RWPE1 (cell line): ENCODE data around the gene TNFSF11.

Experiments used
- CTCF ChIA-PET: fragments of 350-600 bp; sonication (Branson Sonifier 250); formaldehyde crosslinking; extraction: SDS; loops from one replicate; lab custom pipeline; 2021; lab: Yijun Ruan, JAX
- POLR2A ChIA-PET: fragments of 400-600 bp; formaldehyde crosslinking; extraction: SDS; loops from one replicate; lab custom pipeline; 2020; ENCODE audit warnings: antibody characterized with exemption; ENCODE audit not compliant: low non-redundant PET; lab: Yijun Ruan, JAX
- DNase-seq: peaks from one replicate; pipeline ENCODE4 v3.0.0; 2012; ENCODE audit warnings: low spot score
- H3K27ac ChIP-seq: fragments of 450-650 bp; 2 replicates; pipeline ENCODE4 v1.5.1; 2017
- CTCF ChIP-seq: fragments of 450-650 bp; conservative IDR thresholded peaks from 2 replicates; pipeline ENCODE4 v1.5.1; 2017; ENCODE audit warnings: low read depth, mild to moderate bottlenecking

TNFSF11 gene

GRCh38 chr13:42574435-42575311 is 721 bp downstream of the TNFSF11 start:
- no peak for DNase-seq
- POLR2A ChIA-PET, result no interaction called here
- H3K27ac ChIP-seq, result no peak overlapping the region
- CTCF ChIA-PET, result no interaction called here
- TF ChIP-seq CTCF, result no peak

- TF ChIP-seq CTCF, result no peak
- no peak for DNase-seq
- H3K27ac ChIP-seq, result no peak overlapping the region
- ChIA-PET POLR2A (no interaction called here), CTCF (no interaction called here)
Measured at GRCh38 chr13:42575938-42576337, 2.0 kb downstream of the TNFSF11 start.

DNA sequence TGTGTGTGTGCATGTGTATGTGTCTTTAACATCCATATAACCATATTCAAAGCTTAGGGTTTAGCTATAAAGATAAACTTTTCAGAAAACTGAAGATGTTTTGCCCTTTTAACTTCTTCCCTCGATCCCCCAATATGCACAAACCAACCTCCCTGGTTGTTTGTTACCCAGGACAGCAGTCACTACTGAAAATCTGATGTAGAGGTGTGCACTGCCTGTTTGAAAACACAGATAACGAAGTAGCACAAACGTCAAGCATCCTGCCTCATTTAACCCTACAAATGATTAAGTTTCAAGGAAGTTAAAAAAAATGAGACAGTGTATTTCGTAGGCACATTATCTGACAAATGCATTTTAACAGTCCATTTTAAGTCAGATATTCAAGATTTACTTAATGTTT is 3.6 kb downstream of the TNFSF11 start:
- POLR2A ChIA-PET, result no interaction called here
- CTCF ChIA-PET, result interaction anchor here (0.7 kb wide), 1 partner anchor 837 kb away, joined by 3 read pairs; no protein-coding TSS in a partner anchor
- TF ChIP-seq CTCF, result no peak
- no peak overlapping the region for H3K27ac ChIP-seq
- DNase-seq, result no peak

DNA sequence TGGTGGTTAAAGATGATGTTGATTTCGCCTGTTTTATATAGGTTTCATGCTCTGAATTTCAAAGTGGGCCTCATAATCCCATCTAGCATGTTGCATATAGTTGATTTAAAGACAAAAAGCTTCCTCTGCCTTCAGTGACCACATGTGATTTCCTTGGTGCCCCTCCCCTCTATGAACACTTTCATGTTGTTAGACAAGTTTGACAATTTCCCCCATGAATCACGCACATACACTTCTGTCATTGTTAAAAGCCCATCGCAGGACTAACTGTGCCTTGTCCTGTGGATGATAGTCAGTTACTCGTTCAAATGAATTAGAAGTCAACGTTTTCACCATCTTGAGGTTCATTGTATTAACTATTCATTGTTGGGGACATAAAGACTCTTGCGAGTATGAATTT is 6.7 kb downstream of the TNFSF11 start:
- CTCF ChIA-PET, result no interaction called here
- no peak for TF ChIP-seq CTCF
- DNase-seq, result no peak
- H3K27ac ChIP-seq, result no peak overlapping the region
- POLR2A ChIA-PET, result no interaction called here

DNA sequence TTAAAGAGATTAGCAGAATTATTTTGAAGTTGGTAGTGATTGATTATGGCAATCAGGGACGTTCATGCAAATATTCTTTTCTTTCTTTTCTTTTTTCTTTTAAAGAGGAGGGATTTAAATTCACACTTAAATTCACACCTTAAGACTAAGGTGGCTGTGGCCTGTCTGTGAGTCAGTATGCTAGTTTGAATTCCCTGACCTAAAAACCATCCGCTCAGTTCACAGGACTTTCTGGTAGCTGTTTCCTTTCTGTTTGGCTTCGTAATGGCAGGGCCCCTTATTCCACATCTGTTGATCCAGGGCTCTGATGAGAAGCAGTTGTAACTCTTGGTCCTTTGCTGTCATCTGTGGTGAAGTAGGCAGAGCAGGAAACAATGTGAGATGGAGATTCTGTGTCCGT is 7.5 kb downstream of the TNFSF11 start:
- no peak for DNase-seq
- no peak overlapping the region for H3K27ac ChIP-seq
- TF ChIP-seq CTCF, result no peak
- POLR2A ChIA-PET, result no interaction called here
- CTCF ChIA-PET, result interaction anchor here (0.6 kb wide), 1 partner anchor 15 kb away, joined by 3 read pairs; no protein-coding TSS in a partner anchor

GRCh38 chr13:42591602-42592001 is 17.6 kb downstream of the TNFSF11 start:
- TF ChIP-seq CTCF, result no peak
- no peak for DNase-seq
- POLR2A ChIA-PET, result no interaction called here
- no peak overlapping the region for H3K27ac ChIP-seq
- CTCF ChIA-PET, result interaction anchor here (0.7 kb wide), 1 partner anchor 71 kb away, joined by 3 read pairs; no protein-coding TSS in a partner anchor
